GM12878 (cell line): ENCODE results near the gene TH. TPM values are rescaled to one million over a fixed set of nuclear protein-coding genes. Genes with fewer than 3 reads are reported as not detected.

Experiments
- ATAC-seq: fragments of 200-7000 bp; cut with Tn5 transposase; 3 replicates; pipeline ENCODE4 v1.9.1; 2020; ENCODE audit warnings: mild to moderate bottlenecking, moderate library complexity
- BruUV-seq: library from RNA; stranded (reverse); fragments of 400-500 nt; replicated peaks from 2 replicates; lab custom pipeline; 2021; lab: Mats Ljungman, UMichigan
- CTCF ChIA-PET: fragments of 300-600 bp; sonication (Branson Sonifier 250); formaldehyde crosslinking; extraction: SDS; loops from one replicate; lab custom pipeline; 2021; ENCODE audit warnings: inconsistent platforms; lab: Yijun Ruan, JAX
- POLR2A ChIA-PET: fragments of 350-600 bp; formaldehyde crosslinking; extraction: SDS; loops from one replicate; lab custom pipeline; 2021; ENCODE audit warnings: inconsistent platforms; lab: Charles Lee
- RAD21 ChIA-PET: fragments of 300-600 bp; sonication (Branson Sonifier 250); formaldehyde crosslinking; loops from one replicate; lab custom pipeline; 2023; ENCODE audit warnings: antibody characterized with exemption; ENCODE audit not compliant: unreplicated experiment; lab: Charles Lee
- SMC1A ChIA-PET: fragments of 300-600 bp; sonication (Branson Sonifier 250); formaldehyde crosslinking; loops from one replicate; lab custom pipeline; 2023; ENCODE audit not compliant: unreplicated experiment, uncharacterized antibody; lab: Charles Lee
- DNase-seq: peaks from one replicate; pipeline ENCODE4 v3.0.0-alpha.2; 2011; ENCODE audit warnings: low read depth, low spot score
- FAIRE-seq: peaks from 3 replicates; lab custom pipeline; 2011; peaks lifted over from hg19 to GRCh38; lab: Jason Lieb, UNC
- H2AFZ ChIP-seq: 2 replicates; pipeline ENCODE4 v1.6.0; 2011; ENCODE audit warnings: low read depth, low read length, control low read depth; ENCODE audit not compliant: control insufficient read depth
- H3K27ac ChIP-seq: 2 replicates; pipeline ENCODE4 v1.5.1; 2011; ENCODE audit warnings: control low read depth; ENCODE audit not compliant: control insufficient read depth, insufficient read depth
- H3K27me3 ChIP-seq, 2 experiments: replicated peaks in 1 of 2; 2 replicates each; pipeline versions ENCODE4 v1.6.0 to v1.6.1; 2011; ENCODE audit warnings: low read length in 1 of 2; ENCODE audit not compliant: control insufficient read depth in 2 of 2, insufficient read depth in 2 of 2
- H3K36me3 ChIP-seq, 2 experiments: 2 replicates each; pipeline ENCODE4 v1.5.1; 2011; ENCODE audit warnings: low read length in 1 of 2; ENCODE audit not compliant: control insufficient read depth in 2 of 2, insufficient read depth in 2 of 2
- H3K4me1 ChIP-seq: 2 replicates; pipeline ENCODE4 v1.6.1; 2011; ENCODE audit warnings: mild to moderate bottlenecking, low read length, moderate library complexity, mixed read lengths; ENCODE audit not compliant: control insufficient read depth, insufficient read depth
- H3K4me2 ChIP-seq: 2 replicates; pipeline ENCODE4 v1.6.0; 2011; ENCODE audit warnings: control low read depth; ENCODE audit not compliant: control insufficient read depth, insufficient read depth
- H3K4me3 ChIP-seq: fragments of 200-600 bp; sonication (generic); 2 replicates; pipeline ENCODE4 v1.5.1; 2016
- H3K79me2 ChIP-seq: 2 replicates; pipeline ENCODE4 v1.6.0; 2011; ENCODE audit warnings: low read length; ENCODE audit not compliant: control insufficient read depth, insufficient read depth
- H3K9ac ChIP-seq: 2 replicates; pipeline ENCODE4 v1.8.0; 2011; ENCODE audit warnings: low read length, control low read depth, mixed read lengths; ENCODE audit not compliant: control insufficient read depth, insufficient read depth
- H3K9me3 ChIP-seq: replicated peaks from 3 replicates; pipeline ENCODE4 v1.5.1; 2011; ENCODE audit warnings: mild to moderate bottlenecking, low read length; ENCODE audit not compliant: control insufficient read depth, insufficient read depth
- H4K20me1 ChIP-seq: 2 replicates; pipeline ENCODE4 v1.6.0; 2011; ENCODE audit not compliant: control insufficient read depth, insufficient read depth
- ASH2L ChIP-seq: fragments of 300-600, 200-600 bp; sonication (generic); IDR thresholded peaks from 2 replicates; pipeline ENCODE4 v1.6.1; 2017; ENCODE audit warnings: low read depth, mild to moderate bottlenecking, borderline replicate concordance
- CBX5 ChIP-seq: sonication (generic); IDR thresholded peaks from 2 replicates; pipeline ENCODE4 v1.6.1; 2016; ENCODE audit warnings: low read depth, moderate library complexity, mild to moderate bottlenecking, inconsistent platforms
- EP300 ChIP-seq, 2 experiments: fragments of 150-350 bp in 1 of 2; IDR thresholded peaks; 2 replicates each; pipeline ENCODE4 v1.6.1; 2011 to 2012; ENCODE audit warnings: low read depth in 2 of 2, low read length in 2 of 2, borderline replicate concordance in 1 of 2, improper control_type of control experiment in 1 of 2, inconsistent platforms in 1 of 2; ENCODE audit not compliant: control insufficient read depth in 1 of 2
- ESRRA ChIP-seq: IDR thresholded peaks from 2 replicates; pipeline ENCODE4 v1.6.1; 2012; ENCODE audit warnings: mild to moderate bottlenecking, low read length, improper control_type of control experiment
- KAT2A ChIP-seq: conservative IDR thresholded peaks from 2 replicates; pipeline ENCODE4 v1.6.1; 2011; ENCODE audit warnings: low read depth, low read length; ENCODE audit not compliant: control insufficient read depth
- MEF2A ChIP-seq: IDR thresholded peaks from 2 replicates; pipeline ENCODE4 v1.6.1; 2011; ENCODE audit warnings: low read depth, mild to moderate bottlenecking, low read length, moderate library complexity; ENCODE audit not compliant: insufficient read depth
- MYB ChIP-seq: fragments of 150-350 bp; IDR thresholded peaks from 2 replicates; pipeline ENCODE4 v1.6.1; 2014; ENCODE audit warnings: mild to moderate bottlenecking, low read depth, low read length, borderline replicate concordance
- NR2C2 ChIP-seq: IDR thresholded peaks from 2 replicates; pipeline ENCODE4 v1.6.1; 2011; ENCODE audit warnings: borderline replicate concordance, low read depth; ENCODE audit not compliant: control insufficient read depth, insufficient read length
- RAD51 ChIP-seq: fragments of 450-650 bp; IDR thresholded peaks from 2 replicates; pipeline ENCODE4 v1.6.1; 2016; ENCODE audit warnings: moderate library complexity, mild to moderate bottlenecking, inconsistent platforms
- SUPT20H ChIP-seq: IDR thresholded peaks from 2 replicates; pipeline ENCODE4 v1.6.1; 2011; ENCODE audit warnings: low read depth, mild to moderate bottlenecking, low read length, moderate library complexity, borderline replicate concordance; ENCODE audit not compliant: control insufficient read depth
- YBX1 ChIP-seq: fragments of 450-650 bp; IDR thresholded peaks from 2 replicates; pipeline ENCODE4 v1.6.1; 2016; ENCODE audit warnings: antibody characterized with exemption
- ZSCAN29 ChIP-seq: fragments of 450-650 bp; IDR thresholded peaks from 2 replicates; pipeline ENCODE4 v1.6.1; 2017; ENCODE audit warnings: mild to moderate bottlenecking, moderate library complexity
- WGBS: methylation state at CpG from one replicate; pipeline ENCODE4 v1.1.6; 2016; ENCODE audit warnings: low lambda C conversion rate; ENCODE audit not compliant: insufficient replicate concordance, insufficient coverage; ENCODE audit errors: missing lambda C conversion rate; 5-methylcytosine and 5-hydroxymethylcytosine counted together
- in situ Hi-C: fragments of 300-500 bp; cut with MboI; formaldehyde crosslinking; loops from 9 replicates; pipeline ENCODE4 v1.14.3; 2018; ENCODE audit warnings: mixed read lengths
- intact Hi-C: fragments of 100-400 bp; cut with micrococcal nuclease; formaldehyde crosslinking; loops from one replicate; pipeline ENCODE4 v1.14.2; 2022; ENCODE audit not compliant: unreplicated experiment
- polyA plus RNA-seq, 11 experiments: library from polyadenylated mRNA; depleted of rRNA in 4 of 11; unstranded in 6 of 11; stranded (reverse) in 5 of 11; fragments of >200 nt; fragmentation: Nextera tagmentation in 4 of 11; fragmentation: Illumina TruSeq in 1 of 11; extraction: Ambion mirVana in 4 of 11; extraction: Trizol in 1 of 11; gene quantifications; 1 replicate in 1 of 11; 2 replicates in 10 of 11; pipeline versions ENCODE4 v1.2.1 to v1.2.3, GENCODE V29; 2011 to 2016; ENCODE audit warnings: inconsistent platforms in 2 of 11, missing spikeins in 2 of 11, low read depth in 1 of 11
- total RNA-seq, 4 experiments: library from RNA; depleted of rRNA in 3 of 4; stranded (reverse); fragments of >200 nt in 3 of 4; fragmentation: Illumina TruSeq in 1 of 4; extraction: Trizol in 1 of 4; gene quantifications; 2 replicates each; pipeline versions ENCODE4 v1.2.1 to v1.2.3, GENCODE V29; 2013 to 2021
- TF ChIP-seq, protein P1 (sequence below): IDR thresholded peaks from 2 replicates; pipeline ENCODE4 v1.6.1; 2011; ENCODE audit warnings: low read depth, low read length, improper control_type of control experiment, borderline replicate concordance
- TF ChIP-seq, protein P2 (sequence below): fragments of 450-650 bp; formaldehyde crosslinking; IDR thresholded peaks from 2 replicates; pipeline ENCODE4 v1.5.0; 2022; ENCODE audit warnings: mild to moderate bottlenecking, missing genetic modification characterization
- TF ChIP-seq, protein P3 (sequence below): fragments of 450-650 bp; IDR thresholded peaks from 2 replicates; pipeline ENCODE4 v1.6.1; 2016; ENCODE audit warnings: mild to moderate bottlenecking
- TF ChIP-seq, protein P4 (sequence below): fragments of 450-650 bp; IDR thresholded peaks from 2 replicates; pipeline ENCODE4 v1.6.1; 2017; ENCODE audit warnings: low read depth, mild to moderate bottlenecking, moderate library complexity

The TH gene
- total and polyA plus RNA-seq, 10 of the 15 experiments (the other 5 are each of a cell fraction or from before 2014, with no cell fraction given) = not detected

DNA sequence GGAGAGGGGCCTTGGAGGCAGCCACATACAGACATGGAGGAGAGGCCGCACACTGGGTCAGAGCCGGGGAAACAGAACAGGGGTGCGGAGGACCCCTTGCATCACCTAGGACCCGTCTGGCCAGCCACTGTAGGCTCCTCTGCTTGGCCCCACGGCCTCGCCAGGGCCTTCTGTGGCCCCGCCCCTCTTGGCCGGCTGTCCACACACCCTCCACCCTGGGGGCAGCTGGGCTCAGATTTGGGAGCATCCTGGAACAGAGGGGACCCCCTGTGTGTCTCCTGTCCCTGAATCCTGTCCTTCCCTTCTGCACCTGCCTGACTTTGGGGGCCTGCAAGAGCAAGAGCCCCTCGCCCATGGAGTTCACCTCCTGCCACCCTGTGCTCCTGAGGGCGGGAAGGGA is 7.9 kb upstream of the TH start:
- H3K9ac ChIP-seq = no peak overlapping the region
- 26% methylated on average over 10 of the region's 10 CpGs for WGBS
- ChIA-PET RAD21 (no interaction called here), CTCF (no interaction called here), SMC1A (no interaction called here), POLR2A (no interaction called here)
- no peaks in the 10 kb centered on the region for H4K20me1 ChIP-seq
- TF ChIP-seq, protein P1, sequence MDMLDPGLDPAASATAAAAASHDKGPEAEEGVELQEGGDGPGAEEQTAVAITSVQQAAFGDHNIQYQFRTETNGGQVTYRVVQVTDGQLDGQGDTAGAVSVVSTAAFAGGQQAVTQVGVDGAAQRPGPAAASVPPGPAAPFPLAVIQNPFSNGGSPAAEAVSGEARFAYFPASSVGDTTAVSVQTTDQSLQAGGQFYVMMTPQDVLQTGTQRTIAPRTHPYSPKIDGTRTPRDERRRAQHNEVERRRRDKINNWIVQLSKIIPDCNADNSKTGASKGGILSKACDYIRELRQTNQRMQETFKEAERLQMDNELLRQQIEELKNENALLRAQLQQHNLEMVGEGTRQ = no peak
- TF ChIP-seq NR2C2 (no peak), EP300 (IDR thresholded peaks at IDR 0.05; ENCODE audit: borderline replicate concordance in 1 of 2, control insufficient read depth in 1 of 2, low read depth in 2 of 2, low read length in 2 of 2) (no peak), MYB (no peak), ESRRA (no peak), RAD51 (no peak), KAT2A (no peak), ASH2L (no peak), MEF2A (no peak), YBX1 (no peak), CBX5 (no peak), ZSCAN29 (no peak), SUPT20H (no peak)
- TF ChIP-seq, protein P2, sequence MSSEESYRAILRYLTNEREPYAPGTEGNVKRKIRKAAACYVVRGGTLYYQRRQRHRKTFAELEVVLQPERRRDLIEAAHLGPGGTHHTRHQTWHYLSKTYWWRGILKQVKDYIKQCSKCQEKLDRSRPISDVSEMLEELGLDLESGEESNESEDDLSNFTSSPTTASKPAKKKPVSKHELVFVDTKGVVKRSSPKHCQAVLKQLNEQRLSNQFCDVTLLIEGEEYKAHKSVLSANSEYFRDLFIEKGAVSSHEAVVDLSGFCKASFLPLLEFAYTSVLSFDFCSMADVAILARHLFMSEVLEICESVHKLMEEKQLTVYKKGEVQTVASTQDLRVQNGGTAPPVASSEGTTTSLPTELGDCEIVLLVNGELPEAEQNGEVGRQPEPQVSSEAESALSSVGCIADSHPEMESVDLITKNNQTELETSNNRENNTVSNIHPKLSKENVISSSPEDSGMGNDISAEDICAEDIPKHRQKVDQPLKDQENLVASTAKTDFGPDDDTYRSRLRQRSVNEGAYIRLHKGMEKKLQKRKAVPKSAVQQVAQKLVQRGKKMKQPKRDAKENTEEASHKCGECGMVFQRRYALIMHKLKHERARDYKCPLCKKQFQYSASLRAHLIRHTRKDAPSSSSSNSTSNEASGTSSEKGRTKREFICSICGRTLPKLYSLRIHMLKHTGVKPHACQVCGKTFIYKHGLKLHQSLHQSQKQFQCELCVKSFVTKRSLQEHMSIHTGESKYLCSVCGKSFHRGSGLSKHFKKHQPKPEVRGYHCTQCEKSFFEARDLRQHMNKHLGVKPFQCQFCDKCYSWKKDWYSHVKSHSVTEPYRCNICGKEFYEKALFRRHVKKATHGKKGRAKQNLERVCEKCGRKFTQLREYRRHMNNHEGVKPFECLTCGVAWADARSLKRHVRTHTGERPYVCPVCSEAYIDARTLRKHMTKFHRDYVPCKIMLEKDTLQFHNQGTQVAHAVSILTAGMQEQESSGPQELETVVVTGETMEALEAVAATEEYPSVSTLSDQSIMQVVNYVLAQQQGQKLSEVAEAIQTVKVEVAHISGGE (CRISPR knock-in tag) = no peak
- TF ChIP-seq, protein P3, sequence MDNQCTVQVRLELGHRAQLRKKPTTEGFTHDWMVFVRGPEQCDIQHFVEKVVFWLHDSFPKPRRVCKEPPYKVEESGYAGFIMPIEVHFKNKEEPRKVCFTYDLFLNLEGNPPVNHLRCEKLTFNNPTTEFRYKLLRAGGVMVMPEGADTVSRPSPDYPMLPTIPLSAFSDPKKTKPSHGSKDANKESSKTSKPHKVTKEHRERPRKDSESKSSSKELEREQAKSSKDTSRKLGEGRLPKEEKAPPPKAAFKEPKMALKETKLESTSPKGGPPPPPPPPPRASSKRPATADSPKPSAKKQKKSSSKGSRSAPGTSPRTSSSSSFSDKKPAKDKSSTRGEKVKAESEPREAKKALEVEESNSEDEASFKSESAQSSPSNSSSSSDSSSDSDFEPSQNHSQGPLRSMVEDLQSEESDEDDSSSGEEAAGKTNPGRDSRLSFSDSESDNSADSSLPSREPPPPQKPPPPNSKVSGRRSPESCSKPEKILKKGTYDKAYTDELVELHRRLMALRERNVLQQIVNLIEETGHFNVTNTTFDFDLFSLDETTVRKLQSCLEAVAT = no peak
- TF ChIP-seq, protein P4, sequence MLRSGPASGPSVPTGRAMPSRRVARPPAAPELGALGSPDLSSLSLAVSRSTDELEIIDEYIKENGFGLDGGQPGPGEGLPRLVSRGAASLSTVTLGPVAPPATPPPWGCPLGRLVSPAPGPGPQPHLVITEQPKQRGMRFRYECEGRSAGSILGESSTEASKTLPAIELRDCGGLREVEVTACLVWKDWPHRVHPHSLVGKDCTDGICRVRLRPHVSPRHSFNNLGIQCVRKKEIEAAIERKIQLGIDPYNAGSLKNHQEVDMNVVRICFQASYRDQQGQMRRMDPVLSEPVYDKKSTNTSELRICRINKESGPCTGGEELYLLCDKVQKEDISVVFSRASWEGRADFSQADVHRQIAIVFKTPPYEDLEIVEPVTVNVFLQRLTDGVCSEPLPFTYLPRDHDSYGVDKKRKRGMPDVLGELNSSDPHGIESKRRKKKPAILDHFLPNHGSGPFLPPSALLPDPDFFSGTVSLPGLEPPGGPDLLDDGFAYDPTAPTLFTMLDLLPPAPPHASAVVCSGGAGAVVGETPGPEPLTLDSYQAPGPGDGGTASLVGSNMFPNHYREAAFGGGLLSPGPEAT = no peak
- no peaks in the 10 kb centered on the region; a peak in 1 of 4 replicates for H3K27me3 ChIP-seq
- no TSS peak for BruUV-seq
- H3K4me1 ChIP-seq = no peaks in the 10 kb centered on the region
- H3K36me3 ChIP-seq = no peaks in the 10 kb centered on the region
- no peak for FAIRE-seq
- intact Hi-C loops (no loop called here), in situ Hi-C loops (no loop called here)
- no peak overlapping the region for H3K4me2 ChIP-seq
- ATAC-seq = no peak
- no peaks in the 10 kb centered on the region for H3K9me3 ChIP-seq
- H2AFZ ChIP-seq = no peak overlapping the region
- H3K27ac ChIP-seq = no peak overlapping the region
- no peaks in the 10 kb centered on the region for H3K79me2 ChIP-seq
- no peak overlapping the region for H3K4me3 ChIP-seq
- no peak for DNase-seq
